Caco-2 (cell line): ENCODE data around the gene PTPN3. TPM values are rescaled to one million over a fixed set of nuclear protein-coding genes. Genes with fewer than 3 reads are reported as not detected.

Source experiments
- BruUV-seq: library from RNA; stranded (reverse); fragments of 400-500 nt; replicated peaks from 2 replicates; lab custom pipeline; 2021; lab: Mats Ljungman, UMichigan
- CTCF ChIA-PET: fragments of 300-600 bp; sonication (Branson Sonifier 250); formaldehyde crosslinking; loops from one replicate; lab custom pipeline; 2022; ENCODE audit warnings: antibody characterized with exemption; lab: Charles Lee
- POLR2A ChIA-PET: fragments of 300-600 bp; sonication (Branson Sonifier 250); formaldehyde crosslinking; loops from one replicate; lab custom pipeline; 2022; ENCODE audit warnings: antibody characterized with exemption; lab: Charles Lee
- DNase-seq, 2 experiments: peaks; one replicate each; pipeline versions ENCODE4 v3.0.0 to v3.0.0-alpha.2; 2020 to 2022
- H3K27me3 ChIP-seq: replicated peaks from 2 replicates; pipeline ENCODE4 v1.6.0; 2011; ENCODE audit warnings: low read length; ENCODE audit not compliant: control insufficient read depth, insufficient read depth
- H3K36me3 ChIP-seq: 2 replicates; pipeline ENCODE4 v1.5.1; 2011; ENCODE audit warnings: low read length; ENCODE audit not compliant: control insufficient read depth, insufficient read depth
- H3K4me1 ChIP-seq: fragments of 250-450 bp; sonication (Bioruptor Pico); 2 replicates; pipeline ENCODE4 v1.5.1; 2020; ENCODE audit warnings: mild to moderate bottlenecking
- H3K4me3 ChIP-seq: 2 replicates; pipeline ENCODE4 v1.5.1; 2011; ENCODE audit warnings: low read depth, mild to moderate bottlenecking, control low read depth, low read length
- H3K9me3 ChIP-seq: fragments of 250-450 bp; sonication (Bioruptor Pico); 2 replicates; pipeline ENCODE4 v1.5.1; 2020; ENCODE audit warnings: mild to moderate bottlenecking, moderate library complexity
- H3K27ac Mint-ChIP-seq: one replicate; pipeline ENCODE4 v1.8.0; 2022; ENCODE audit warnings: mixed read lengths; ENCODE audit not compliant: unreplicated experiment
- H3K27me3 Mint-ChIP-seq: one replicate; pipeline ENCODE4 v1.8.0; 2022; ENCODE audit warnings: mixed read lengths; ENCODE audit not compliant: insufficient read depth, unreplicated experiment
- H3K36me3 Mint-ChIP-seq: one replicate; pipeline ENCODE4 v1.8.0; 2022; ENCODE audit warnings: mild to moderate bottlenecking, mixed read lengths; ENCODE audit not compliant: insufficient read depth, unreplicated experiment
- H3K4me1 Mint-ChIP-seq: one replicate; pipeline ENCODE4 v1.8.0; 2022; ENCODE audit warnings: low read depth, mixed read lengths; ENCODE audit not compliant: unreplicated experiment
- H3K4me3 Mint-ChIP-seq: one replicate; pipeline ENCODE4 v1.8.0; 2022; ENCODE audit warnings: mild to moderate bottlenecking, moderate library complexity, mixed read lengths; ENCODE audit not compliant: unreplicated experiment
- H3K9me3 Mint-ChIP-seq: one replicate; pipeline ENCODE4 v1.8.0; 2022; ENCODE audit warnings: mixed read lengths; ENCODE audit not compliant: unreplicated experiment
- intact Hi-C: fragments of 100-400 bp; cut with micrococcal nuclease; formaldehyde crosslinking; loops from one replicate; pipeline ENCODE4 v1.10.0; 2022; ENCODE audit not compliant: unreplicated experiment
- total RNA-seq: library from RNA; stranded (reverse); gene quantifications from 2 replicates; pipeline ENCODE4 v1.2.3, GENCODE V29; 2022
- TF ChIP-seq, protein P1 (sequence below), 2 experiments: fragments of 200-600 bp in 1 of 2; IDR thresholded peaks; 1 replicate in 1 of 2; 2 replicates in 1 of 2; pipeline versions ENCODE4 v1.5.1 to v1.8.0; 2011 to 2022; ENCODE audit warnings: antibody characterized with exemption in 1 of 2, control low read depth in 1 of 2, inconsistent platforms in 1 of 2, low read depth in 1 of 2, low read length in 1 of 2, mild to moderate bottlenecking in 1 of 2, moderate library complexity in 1 of 2; ENCODE audit not compliant: insufficient read depth in 1 of 2, severe bottlenecking in 1 of 2, unreplicated experiment in 1 of 2

The PTPN3 gene
- total RNA-seq, 1 experiment from 2014 or later: 12.4 TPM

DNA sequence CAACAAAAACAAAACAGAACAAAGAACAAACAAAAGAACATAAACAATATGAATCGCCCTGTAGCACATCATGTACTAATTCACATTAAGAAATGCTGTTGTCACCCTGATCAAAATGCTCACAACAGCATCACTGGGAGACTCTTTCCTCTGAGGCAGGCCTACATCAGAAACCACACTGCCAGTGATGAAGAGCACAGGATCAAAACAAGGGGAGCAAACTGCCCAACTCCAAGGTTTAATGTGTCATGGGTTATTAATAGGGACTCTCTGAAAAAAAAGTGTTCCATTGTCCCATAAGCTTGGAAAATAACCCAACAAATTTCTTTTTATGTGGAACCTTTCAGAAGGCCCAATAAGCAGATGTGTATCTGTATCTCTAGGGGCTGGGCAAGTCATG, 74.2 kb downstream of the PTPN3 start:
- Histone ChIP-seq H3K4me1 (no peaks in the 10 kb centered on the region), H3K9me3 (no peaks in the 10 kb centered on the region), H3K36me3 (no peaks in the 10 kb centered on the region), H3K4me3 (no peak overlapping the region), H3K27me3 (no peaks in the 10 kb centered on the region)
- DNase-seq: no peak
- H3K4me3 Mint-ChIP-seq: no peak overlapping the region
- peaks cover 6% of the 10 kb centered on the region for H3K36me3 Mint-ChIP-seq
- ChIA-PET CTCF (no interaction called here), POLR2A (no interaction called here)
- no peak overlapping the region for H3K27ac Mint-ChIP-seq
- no TSS peak for BruUV-seq
- TF ChIP-seq, protein P1, sequence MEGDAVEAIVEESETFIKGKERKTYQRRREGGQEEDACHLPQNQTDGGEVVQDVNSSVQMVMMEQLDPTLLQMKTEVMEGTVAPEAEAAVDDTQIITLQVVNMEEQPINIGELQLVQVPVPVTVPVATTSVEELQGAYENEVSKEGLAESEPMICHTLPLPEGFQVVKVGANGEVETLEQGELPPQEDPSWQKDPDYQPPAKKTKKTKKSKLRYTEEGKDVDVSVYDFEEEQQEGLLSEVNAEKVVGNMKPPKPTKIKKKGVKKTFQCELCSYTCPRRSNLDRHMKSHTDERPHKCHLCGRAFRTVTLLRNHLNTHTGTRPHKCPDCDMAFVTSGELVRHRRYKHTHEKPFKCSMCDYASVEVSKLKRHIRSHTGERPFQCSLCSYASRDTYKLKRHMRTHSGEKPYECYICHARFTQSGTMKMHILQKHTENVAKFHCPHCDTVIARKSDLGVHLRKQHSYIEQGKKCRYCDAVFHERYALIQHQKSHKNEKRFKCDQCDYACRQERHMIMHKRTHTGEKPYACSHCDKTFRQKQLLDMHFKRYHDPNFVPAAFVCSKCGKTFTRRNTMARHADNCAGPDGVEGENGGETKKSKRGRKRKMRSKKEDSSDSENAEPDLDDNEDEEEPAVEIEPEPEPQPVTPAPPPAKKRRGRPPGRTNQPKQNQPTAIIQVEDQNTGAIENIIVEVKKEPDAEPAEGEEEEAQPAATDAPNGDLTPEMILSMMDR (IDR thresholded peaks at IDR 0.05; ENCODE audit: insufficient read depth in 1 of 2, low read depth in 1 of 2, low read length in 1 of 2, severe bottlenecking in 1 of 2, unreplicated experiment in 1 of 2): no peak
- intact Hi-C loops: no loop called here
- H3K27me3 Mint-ChIP-seq: no peaks in the 10 kb centered on the region
- H3K9me3 Mint-ChIP-seq: no peaks in the 10 kb centered on the region
- no peaks in the 10 kb centered on the region for H3K4me1 Mint-ChIP-seq

DNA sequence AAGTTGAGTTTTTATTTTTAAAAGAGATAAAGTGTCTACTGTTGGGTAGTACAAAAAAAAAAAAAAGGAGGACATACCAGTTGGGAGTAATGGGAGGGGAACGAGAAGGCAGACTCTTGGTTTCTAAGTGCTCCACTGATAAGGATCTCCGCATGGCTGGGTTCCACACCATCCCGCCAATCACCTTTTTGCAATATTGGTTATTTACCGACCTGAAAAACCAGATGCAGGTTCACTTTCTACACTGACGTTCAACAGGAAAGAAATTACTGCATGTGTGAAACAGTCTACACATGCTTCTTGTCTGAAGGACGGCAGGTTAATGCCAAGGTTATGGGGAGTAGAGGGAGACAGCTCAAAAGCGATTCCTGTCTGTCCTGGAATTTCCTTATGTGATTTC, 75.5 kb downstream of the PTPN3 start:
- ChIA-PET POLR2A (no interaction called here), CTCF (interaction anchor here (0.5 kb wide), 1 partner anchor 150 kb away, joined by 3 read pairs; no protein-coding TSS in a partner anchor)
- no peaks in the 10 kb centered on the region for H3K4me1 ChIP-seq
- no peak overlapping the region for H3K4me3 Mint-ChIP-seq
- H3K9me3 ChIP-seq: no peaks in the 10 kb centered on the region
- H3K36me3 Mint-ChIP-seq: peaks cover 6% of the 10 kb centered on the region
- H3K9me3 Mint-ChIP-seq: no peaks in the 10 kb centered on the region
- H3K27me3 Mint-ChIP-seq: no peaks in the 10 kb centered on the region
- H3K27ac Mint-ChIP-seq: no peak overlapping the region
- no peak for DNase-seq
- TF ChIP-seq, protein P1 (IDR thresholded peaks at IDR 0.05; ENCODE audit: insufficient read depth in 1 of 2, low read depth in 1 of 2, low read length in 1 of 2, severe bottlenecking in 1 of 2, unreplicated experiment in 1 of 2): no peak
- BruUV-seq: no TSS peak
- H3K4me3 ChIP-seq: no peak overlapping the region
- H3K36me3 ChIP-seq: no peaks in the 10 kb centered on the region
- no peaks in the 10 kb centered on the region for H3K4me1 Mint-ChIP-seq
- H3K27me3 ChIP-seq: no peaks in the 10 kb centered on the region
- intact Hi-C loops: no loop called here

DNA sequence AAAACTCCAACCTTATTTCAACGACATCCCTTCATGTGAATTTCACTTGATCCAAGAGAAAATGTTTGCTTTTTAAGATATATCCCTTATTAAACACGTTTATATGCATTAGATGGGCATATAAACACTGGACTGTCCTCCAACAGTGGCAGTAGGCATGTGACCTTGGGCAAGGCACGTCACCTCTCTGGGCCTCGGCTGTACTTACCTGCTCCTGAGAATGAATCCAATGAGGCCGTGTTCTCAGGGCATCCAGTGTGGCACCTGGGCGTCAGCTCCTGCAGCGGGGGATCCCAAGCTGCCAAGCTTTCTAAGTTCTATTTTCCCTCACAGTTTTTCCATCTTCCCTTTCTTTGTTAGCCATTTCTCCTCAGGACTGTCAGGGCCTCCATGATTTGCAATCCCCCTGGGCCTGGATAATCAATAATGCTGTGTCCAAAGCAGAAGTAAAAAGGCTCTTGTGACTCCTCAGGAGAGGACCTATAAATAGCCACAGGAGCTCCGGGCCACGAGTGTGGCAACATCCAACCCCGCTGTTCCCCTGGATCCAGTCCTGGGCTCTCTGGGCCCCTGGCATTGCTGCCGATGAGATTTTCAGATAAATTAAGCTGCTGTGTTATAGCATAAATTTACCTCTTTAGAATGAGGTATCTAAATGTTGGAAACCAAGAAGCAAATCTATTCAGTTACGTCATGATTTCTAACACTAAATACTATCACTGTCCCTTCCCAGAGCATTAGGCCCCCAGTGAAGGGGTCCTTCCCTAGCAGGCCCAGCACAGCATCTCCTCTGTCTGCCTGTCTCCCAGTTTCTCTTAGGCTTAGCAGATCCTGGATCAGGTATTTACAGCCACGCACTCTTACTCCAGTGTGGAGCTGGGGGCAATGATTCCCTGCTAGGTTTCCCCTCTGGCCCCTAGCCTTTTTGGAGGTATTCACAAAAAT, 76.8 kb downstream of the PTPN3 start:
- no peaks in the 10 kb centered on the region for H3K4me1 ChIP-seq
- H3K9me3 Mint-ChIP-seq: no peaks in the 10 kb centered on the region
- intact Hi-C loops: no loop called here
- H3K27me3 ChIP-seq: no peaks in the 10 kb centered on the region
- H3K4me3 ChIP-seq: no peak overlapping the region
- H3K4me1 Mint-ChIP-seq: no peaks in the 10 kb centered on the region
- no peaks in the 10 kb centered on the region for H3K27me3 Mint-ChIP-seq
- no peaks in the 10 kb centered on the region for H3K9me3 ChIP-seq
- TF ChIP-seq, protein P1 (IDR thresholded peaks at IDR 0.05; ENCODE audit: insufficient read depth in 1 of 2, low read depth in 1 of 2, low read length in 1 of 2, severe bottlenecking in 1 of 2, unreplicated experiment in 1 of 2): no peak
- H3K4me3 Mint-ChIP-seq: no peak overlapping the region
- no peak overlapping the region for H3K27ac Mint-ChIP-seq
- DNase-seq: no peak
- ChIA-PET CTCF (no interaction called here), POLR2A (no interaction called here)
- peaks cover 6% of the 10 kb centered on the region for H3K36me3 Mint-ChIP-seq
- BruUV-seq: no TSS peak
- H3K36me3 ChIP-seq: no peaks in the 10 kb centered on the region
